Motor neuron (in vitro differentiated cells): ENCODE measurements around the gene CNKSR1. TPM values are rescaled to one million over a fixed set of nuclear protein-coding genes. Genes with fewer than 3 reads are reported as not detected.

ENCODE experiments used
- ATAC-seq, 8 experiments: fragments of 200-7000 bp; cut with Tn5 transposase; replicated peaks in 6 of 8; 2 replicates each; pipeline ENCODE4 v1.8.0; 2021; ENCODE audit warnings: mild to moderate bottlenecking in 8 of 8, moderate library complexity in 8 of 8
- H3K27ac ChIP-seq, 2 donors: fragments of 250-450 bp; sonication (Bioruptor Pico); 2 replicates each; pipeline ENCODE4 v1.9.0; 2021; ENCODE audit warnings: antibody characterized with exemption in 2 of 2, mild to moderate bottlenecking in 2 of 2, moderate library complexity in 1 of 2
- H3K4me1 ChIP-seq, 2 donors: fragments of 250-450 bp; sonication (Bioruptor Pico); replicated peaks in 1 of 2; 2 replicates each; pipeline ENCODE4 v1.6.1; 2021; ENCODE audit warnings: antibody characterized with exemption in 2 of 2, mild to moderate bottlenecking in 2 of 2, moderate library complexity in 1 of 2
- H3K4me3 ChIP-seq, 5 donors: fragments of 250-450 bp; sonication (Bioruptor Pico); 2 replicates each; pipeline ENCODE4 v1.9.0; 2021; ENCODE audit warnings: antibody characterized with exemption in 5 of 5, mild to moderate bottlenecking in 5 of 5, moderate library complexity in 4 of 5
- WGBS, 10 experiments: fragments of 450-650 bp; shearing (Covaris generic); methylation state at CpG; one replicate each; pipeline ENCODE4 v1.0.0; 2022; 5-methylcytosine and 5-hydroxymethylcytosine counted together
- in situ Hi-C, 9 experiments: fragments of 400-800 bp; cut with MboI; loops; one replicate each; pipeline ENCODE4 v1.15.0; 2021; ENCODE audit warnings: low sequenced_read_pairs in 9 of 9, low pct_unique_long_range_greater_than_20kb in 2 of 9; ENCODE audit not compliant: unreplicated experiment in 9 of 9
- total RNA-seq, 8 experiments: library from RNA; unstranded; fragments of 300-600 nt; gene quantifications; 2 replicates each; pipeline versions ENCODE4 v1.2.3 to v1.2.4, GENCODE V29; 2022

The CNKSR1 gene
- total RNA-seq, 8 experiments from 2014 or later: 0.24 to 5.2 (median 2.1) TPM

DNA sequence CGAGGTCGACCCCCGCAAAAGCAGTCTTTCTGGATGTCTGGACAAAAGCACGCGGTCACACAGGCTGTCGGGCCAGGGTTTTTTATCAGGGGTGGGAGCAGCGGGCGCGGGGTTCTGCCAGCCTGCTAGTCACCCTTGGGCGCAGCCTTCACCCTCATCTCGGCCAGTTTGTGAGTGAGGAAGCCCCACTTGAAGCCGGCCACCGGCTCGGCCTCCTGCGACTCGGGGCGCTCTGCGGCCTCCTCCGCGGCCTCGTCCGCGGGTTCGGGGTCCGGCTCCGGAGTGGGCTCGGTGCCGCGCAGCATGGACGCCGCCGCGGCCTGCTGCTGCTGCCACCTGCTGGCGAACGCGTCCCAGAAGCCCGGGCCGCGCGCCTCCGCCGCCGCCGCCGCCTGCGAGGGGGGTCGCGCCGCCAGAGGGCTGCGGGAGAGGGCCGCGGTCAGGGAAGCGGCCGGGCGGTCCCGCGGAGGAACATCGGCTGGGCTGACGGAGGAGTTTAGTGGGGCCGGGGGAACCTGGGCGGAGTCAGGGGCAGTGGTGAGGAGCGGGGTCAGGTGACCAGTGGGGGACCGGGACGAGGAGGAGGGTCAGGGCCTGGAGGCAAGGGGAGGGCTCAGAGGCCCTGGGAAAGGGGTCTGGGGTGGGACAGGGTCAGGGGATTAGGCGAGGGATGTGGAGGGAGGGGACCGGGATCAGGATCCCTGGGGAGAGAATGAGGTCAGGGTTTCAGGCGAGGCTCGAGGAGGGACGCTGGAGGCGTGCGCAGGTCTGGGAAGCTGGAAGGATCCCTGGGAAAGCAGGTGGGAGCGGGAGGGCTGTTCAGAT, 13.0 kb upstream of the CNKSR1 start:
- H3K27ac ChIP-seq: peak overlapping the region in 1 of 2 donors; percentile 71
- 0 to 31% (median 10%) methylated on average over 2 to 13 of the region's 72 CpGs; no CpG with 5 or more reads in 3 of the 10 experiments for WGBS, 10 experiments
- peaks cover 33 to 53% of the 10 kb centered on the region in 2 donors for H3K4me1 ChIP-seq

DNA sequence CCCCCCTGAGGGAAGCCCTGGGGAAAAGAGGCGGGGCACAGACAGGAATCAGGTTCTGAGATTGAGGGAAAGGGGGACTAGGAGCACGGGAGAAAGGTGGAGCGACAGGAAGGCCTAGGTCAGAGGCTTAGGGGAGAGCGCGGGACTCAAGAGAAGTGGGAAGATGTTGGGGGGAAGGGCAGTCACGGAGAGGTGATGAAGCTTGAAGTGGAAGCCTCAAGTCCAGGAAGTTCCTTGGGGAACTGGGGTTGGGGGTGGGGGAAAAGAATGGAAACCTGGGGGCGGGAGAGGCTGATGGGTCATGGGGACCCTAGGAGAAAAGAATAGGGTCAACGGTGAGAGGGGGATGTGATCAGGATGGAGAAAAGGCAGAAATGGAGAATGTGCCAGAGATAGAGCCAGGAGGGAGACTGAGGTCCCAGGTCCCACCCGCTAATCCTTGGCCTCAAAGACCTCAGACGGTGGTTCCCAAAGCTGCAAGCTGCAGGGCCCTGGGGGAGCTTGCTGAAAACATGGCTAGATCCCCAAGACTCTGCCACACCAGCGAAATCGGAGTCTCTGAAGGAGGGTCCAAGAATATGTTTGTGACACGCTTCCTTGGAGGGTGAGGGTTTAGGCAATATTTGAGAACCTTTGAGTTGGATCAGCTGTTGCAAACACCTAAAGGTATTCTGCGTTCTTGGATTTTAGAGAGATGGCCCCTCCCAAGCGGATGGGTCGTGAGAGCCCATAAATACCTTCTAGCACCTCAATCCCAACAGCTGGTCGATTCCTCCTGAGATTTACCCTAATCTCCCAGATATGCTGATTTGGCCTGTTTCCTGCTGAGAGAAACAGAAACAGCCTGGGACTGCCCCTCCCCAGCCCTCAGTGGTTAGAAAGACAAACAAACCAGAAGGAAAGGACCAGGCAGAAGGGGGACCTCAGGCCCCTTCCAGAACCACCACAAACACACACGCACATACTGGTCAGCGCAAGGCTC, 12.1 kb upstream of the CNKSR1 start:
- ATAC-seq: no peak
- in situ Hi-C loops: no loop called here
- H3K27ac ChIP-seq: peak overlapping the region in 1 of 2 donors; percentile 71
- H3K4me1 ChIP-seq: peaks cover 30 to 49% of the 10 kb centered on the region in 2 donors
- peak overlapping the region in 1 of 5 donors; percentile 22 for H3K4me3 ChIP-seq
- 48 to 72% (median 65%) methylated on average over 3 to 8 of the region's 19 CpGs; no CpG with 5 or more reads in 3 of the 10 experiments for WGBS, 10 experiments

More for the DNA sequence above, 13.0 kb upstream of the CNKSR1 start:
- peak overlapping the region; percentile 8 to 28 (median 23) for H3K4me3 ChIP-seq
- in situ Hi-C loops: no loop called here
- peak; percentile 35 to 71 (median 52) for ATAC-seq

DNA sequence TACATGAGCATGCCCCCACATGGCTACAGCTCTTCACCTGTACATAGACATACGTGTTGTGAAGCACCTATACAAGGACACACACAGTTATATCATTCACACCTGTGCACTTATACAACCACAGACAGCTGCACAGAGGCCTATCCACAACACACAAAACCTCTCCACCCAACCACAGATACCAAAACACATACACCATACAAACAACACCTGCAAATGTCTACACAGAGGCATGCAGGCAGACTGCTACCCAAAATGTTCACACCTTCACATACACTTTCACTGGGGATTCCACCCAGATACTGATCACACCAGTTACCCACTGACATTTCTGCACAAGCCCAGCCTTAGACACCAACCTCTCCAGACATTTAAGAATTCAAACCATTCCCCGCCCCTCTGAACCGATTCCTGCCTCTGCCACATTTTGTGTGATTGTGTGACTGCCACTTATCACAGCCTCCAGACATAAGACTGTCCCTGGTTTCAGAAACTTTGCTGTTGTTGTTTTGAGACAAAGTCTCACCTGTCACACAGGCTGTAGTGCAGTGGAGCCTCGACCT, 10.5 kb upstream of the CNKSR1 start:
- WGBS, 10 experiments: 33 to 100% (median 78%) methylated on average over 1 to 3 of the region's 4 CpGs; no CpG with 5 or more reads in 4 of the 10 experiments
- Histone ChIP-seq H3K4me3 (no peak overlapping the region), H3K4me1 (peaks cover 33 to 43% of the 10 kb centered on the region in 2 donors), H3K27ac (no peak overlapping the region)
- no peak for ATAC-seq
- in situ Hi-C loops: no loop called here

DNA sequence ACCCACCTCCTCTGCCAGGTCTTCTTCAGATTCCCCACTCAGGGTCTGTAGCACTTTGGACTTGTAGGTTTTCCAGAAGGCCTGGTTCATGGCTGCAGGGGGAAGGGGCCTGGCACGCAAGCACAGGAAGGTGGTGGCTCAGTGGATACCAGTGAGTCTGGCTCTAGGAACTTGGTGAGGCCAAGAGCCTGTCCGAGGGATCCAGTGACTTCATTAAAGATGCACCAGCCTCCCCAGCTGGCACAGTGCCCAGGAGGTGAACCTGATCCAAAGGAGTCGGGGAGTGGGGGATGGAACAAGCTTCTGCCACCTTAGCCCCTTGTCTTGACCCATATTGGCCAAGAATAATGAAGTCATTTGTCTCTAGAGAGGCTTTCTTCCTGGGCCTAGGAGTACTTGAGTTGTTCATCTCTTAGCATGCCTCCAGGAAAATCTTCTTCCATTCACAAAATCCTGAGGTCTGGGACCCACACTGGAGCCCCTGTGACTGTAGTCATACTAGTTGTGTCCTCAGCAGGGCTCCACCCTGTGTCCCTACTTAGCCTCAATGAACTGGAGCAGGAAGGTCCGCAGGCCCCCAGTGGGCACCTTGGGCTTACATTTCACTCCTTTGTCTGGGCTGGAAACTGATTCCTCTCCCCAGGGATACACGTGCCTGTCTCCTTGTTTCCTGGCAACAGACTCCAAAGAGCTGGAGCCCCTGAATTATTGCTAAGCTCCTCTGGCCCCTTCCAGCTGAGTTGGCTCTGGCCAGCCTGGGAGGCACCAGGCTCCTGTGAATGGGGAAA, 8.7 kb upstream of the CNKSR1 start, which contains the start of gene C1orf232:
Gene C1orf232 (minus strand): TSS at position 554 of the 788 bp plus-strand sequence. CDS start 464 bp downstream, at position 90.
- in situ Hi-C loops: no loop called here
- WGBS, 10 experiments: 27 to 52% (median 40%) methylated on average over 2 to 5 of the region's 5 CpGs; no CpG with 5 or more reads in 5 of the 10 experiments
- Histone ChIP-seq H3K27ac (peak within 1 kb of the TSS; percentile 74 to 88), H3K4me3 (peak within 1 kb of the TSS; percentile 65 to 91 (median 76)), H3K4me1 (peaks cover 33 to 42% of the 10 kb centered on the region in 2 donors)
- ATAC-seq: peak in 5 of 8 experiments; percentile 54 to 62 (median 61)

DNA sequence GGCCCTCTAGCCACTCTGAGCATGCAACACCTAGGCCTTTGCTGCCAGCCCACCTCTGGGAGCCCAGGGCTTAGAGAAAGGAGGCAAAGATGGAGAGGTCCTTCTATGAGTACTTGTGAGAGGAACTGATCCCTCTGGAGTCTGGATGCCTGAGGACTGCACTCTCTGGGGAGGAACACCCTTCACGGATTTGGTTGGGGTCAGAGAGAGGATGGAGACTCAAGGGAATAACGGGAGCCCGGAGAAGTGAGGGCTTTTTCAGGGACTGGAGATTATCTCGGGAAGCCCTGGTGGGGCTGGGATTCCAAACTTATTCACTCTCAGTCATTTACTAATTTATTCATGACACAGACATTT, 8.1 kb upstream of the CNKSR1 start:
- 33 to 68% (median 63%) methylated on average over 1 to 4 of the region's 4 CpGs; no CpG with 5 or more reads in 7 of the 10 experiments for WGBS, 10 experiments
- in situ Hi-C loops: no loop called here
- peak in 2 of 8 experiments; percentile 2 to 3 for ATAC-seq
- peaks cover 33 to 37% of the 10 kb centered on the region in 2 donors for H3K4me1 ChIP-seq
- H3K27ac ChIP-seq: peak overlapping the region; percentile 74 to 88
- peak overlapping the region in 1 of 5 donors; percentile 91 for H3K4me3 ChIP-seq

DNA sequence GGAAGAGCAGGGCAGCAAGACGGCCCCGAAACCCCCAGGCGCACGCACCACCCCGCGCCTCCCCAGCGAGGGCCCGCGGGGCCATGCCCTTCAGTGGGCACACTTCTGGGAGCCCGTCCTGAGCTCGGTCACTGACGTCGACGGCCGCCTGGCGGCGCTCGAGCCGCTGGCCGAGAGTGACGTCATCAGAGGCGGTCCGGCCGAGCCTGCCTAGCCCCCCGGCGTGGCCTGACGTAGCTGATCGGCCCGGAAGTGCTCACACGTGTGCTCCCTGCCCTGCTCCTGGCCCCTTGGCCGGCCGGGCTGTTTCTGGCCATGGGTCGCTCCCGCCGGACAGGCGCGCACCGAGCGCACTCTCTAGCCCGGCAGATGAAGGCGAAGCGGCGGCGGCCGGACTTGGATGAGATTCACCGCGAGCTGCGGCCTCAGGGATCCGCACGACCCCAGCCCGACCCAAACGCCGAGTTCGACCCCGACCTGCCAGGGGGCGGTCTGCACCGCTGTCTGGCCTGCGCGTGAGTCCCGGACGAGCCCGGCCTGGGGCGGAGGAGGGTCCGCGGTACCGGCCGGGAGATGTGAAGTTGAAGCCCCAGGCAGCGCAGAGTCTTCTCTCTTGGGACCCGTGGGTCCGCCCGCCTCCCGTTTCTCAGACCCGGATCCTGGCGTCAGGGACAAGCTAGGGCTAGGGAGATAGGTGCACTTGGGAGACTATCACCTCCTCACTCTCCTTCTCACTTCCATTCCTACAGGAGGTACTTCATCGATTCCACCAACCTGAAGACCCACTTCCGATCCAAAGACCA, 7.4 kb upstream of the CNKSR1 start, which contains the start of gene ZNF593:
Gene ZNF593 (plus strand): TSS at position 240 of the 803 bp plus-strand sequence. CDS start 76 bp downstream, at position 316.
- ATAC-seq: peak; percentile 87 to 97 (median 88)
- WGBS, 10 experiments: 1 to 5% (median 2%) methylated on average over 17 to 55 of the region's 76 CpGs; no CpG with 5 or more reads in 6 of the 10 experiments
- Histone ChIP-seq H3K4me3 (peak within 1 kb of the TSS; percentile 65 to 91 (median 76)), H3K4me1 (peaks cover 29 to 31% of the 10 kb centered on the region in 2 donors), H3K27ac (peak within 1 kb of the TSS; percentile 74 to 88)
- in situ Hi-C loops: no loop called here

DNA sequence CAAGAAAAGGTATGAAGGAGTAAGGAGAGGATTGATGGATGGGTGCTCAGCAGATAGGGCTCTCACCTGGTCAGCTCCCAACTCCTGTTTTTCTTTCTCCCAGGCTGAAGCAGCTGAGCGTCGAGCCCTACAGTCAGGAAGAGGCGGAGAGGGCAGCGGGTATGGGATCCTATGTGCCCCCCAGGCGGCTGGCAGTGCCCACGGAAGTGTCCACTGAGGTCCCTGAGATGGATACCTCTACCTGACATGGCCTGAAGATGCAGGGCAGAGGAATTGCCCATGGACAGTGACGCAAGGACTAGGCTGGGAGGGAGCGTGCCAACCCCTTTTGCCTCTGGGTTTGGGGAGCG, 6.8 kb upstream of the CNKSR1 start:
- no peak for ATAC-seq
- Histone ChIP-seq H3K4me1 (peaks cover 25 to 29% of the 10 kb centered on the region in 2 donors), H3K4me3 (peak overlapping the region; percentile 65 to 91 (median 76)), H3K27ac (peak overlapping the region; percentile 71 to 88)
- in situ Hi-C loops: no loop called here
- 50 to 74% (median 70%) methylated on average over 2 to 9 of the region's 9 CpGs; no CpG with 5 or more reads in 7 of the 10 experiments for WGBS, 10 experiments

DNA sequence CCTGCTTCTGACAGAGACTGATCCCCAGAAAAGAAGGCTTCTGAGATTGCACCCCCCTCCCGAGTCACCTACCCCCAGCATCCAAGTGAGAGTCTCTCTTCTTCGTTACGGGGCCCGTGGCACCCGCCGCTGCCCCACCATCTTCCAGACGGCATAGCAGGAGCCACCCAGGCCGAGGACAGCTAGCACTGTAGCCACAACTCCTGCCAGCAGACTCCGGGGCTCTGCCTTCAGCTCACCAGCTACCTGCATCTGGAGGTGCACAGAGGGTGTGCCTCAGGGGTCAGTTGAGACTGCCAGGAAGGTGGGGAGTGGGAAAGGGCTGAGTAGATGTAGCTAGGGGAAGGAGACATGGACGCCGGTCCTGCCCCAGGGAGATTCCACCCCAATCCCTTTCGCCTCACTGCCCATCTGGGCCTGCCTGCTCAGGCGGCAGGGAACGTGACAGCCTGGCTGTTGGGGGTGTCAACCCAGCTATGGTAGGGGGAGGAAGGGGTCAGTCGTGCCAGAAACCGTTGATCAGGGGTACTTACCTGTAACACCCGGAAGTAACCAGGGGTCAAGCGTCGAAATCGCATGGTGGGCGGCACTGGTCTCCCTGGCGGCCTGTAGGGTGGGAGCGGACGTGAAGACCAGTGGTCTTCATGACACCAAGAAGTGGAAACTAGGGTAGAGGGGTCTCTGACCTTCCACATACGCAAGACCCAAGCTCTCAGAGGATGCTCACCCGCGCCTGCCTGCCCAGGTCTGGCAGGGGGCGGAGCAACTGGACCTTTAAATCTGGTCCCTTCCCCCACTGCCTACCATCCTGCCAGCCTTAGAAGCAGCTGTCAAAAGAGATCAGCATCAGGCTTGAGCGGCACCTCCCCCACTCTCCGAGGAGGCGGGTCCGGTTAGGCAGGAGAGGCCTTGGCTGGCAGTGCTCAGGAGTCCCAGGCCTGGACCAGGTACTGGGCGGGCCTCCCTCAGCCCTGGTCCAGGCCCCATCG, 5.9 kb upstream of the CNKSR1 start, which contains the start of gene ZNF593OS:
Gene ZNF593OS (minus strand): TSS at position 749 of the 989 bp plus-strand sequence. CDS start 171 bp downstream, at position 578.
- WGBS, 10 experiments: 85 to 93% (median 87%) methylated on average over 2 to 21 of the region's 34 CpGs; no CpG with 5 or more reads in 5 of the 10 experiments
- no peak within 1 kb of the TSS for H3K27ac ChIP-seq
- in situ Hi-C loops: no loop called here
- peaks cover 24 to 29% of the 10 kb centered on the region in 2 donors for H3K4me1 ChIP-seq
- no peak for ATAC-seq
- peak within 1 kb of the TSS; percentile 65 to 91 (median 76) for H3K4me3 ChIP-seq

DNA sequence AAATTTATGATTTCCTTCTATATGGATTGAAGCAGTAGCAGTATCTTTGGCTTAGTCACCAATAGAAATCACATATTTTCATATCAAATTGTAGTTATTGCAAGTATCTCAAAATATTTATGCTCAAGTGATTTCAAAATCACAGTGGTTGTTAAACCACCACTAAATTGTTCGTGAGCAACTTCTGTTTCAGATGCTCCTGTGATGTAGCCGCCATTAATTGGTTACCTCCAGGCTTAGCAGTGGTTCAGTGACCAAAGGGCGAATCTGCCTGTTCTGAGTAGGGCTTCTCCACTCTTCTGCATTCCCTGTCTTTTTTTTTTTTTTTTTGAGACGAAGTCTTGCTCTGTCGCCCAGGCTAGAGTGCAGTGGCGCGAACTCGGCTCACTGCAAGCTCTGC, 1.9 kb upstream of the CNKSR1 start:
- H3K4me1 ChIP-seq: peaks cover 9 to 14% of the 10 kb centered on the region in 2 donors
- no peak for ATAC-seq
- no peak overlapping the region for H3K27ac ChIP-seq
- in situ Hi-C loops: no loop called here
- H3K4me3 ChIP-seq: no peak overlapping the region
- WGBS, 10 experiments: 86 to 100% (median 92%) methylated on average over 1 to 5 of the region's 8 CpGs

DNA sequence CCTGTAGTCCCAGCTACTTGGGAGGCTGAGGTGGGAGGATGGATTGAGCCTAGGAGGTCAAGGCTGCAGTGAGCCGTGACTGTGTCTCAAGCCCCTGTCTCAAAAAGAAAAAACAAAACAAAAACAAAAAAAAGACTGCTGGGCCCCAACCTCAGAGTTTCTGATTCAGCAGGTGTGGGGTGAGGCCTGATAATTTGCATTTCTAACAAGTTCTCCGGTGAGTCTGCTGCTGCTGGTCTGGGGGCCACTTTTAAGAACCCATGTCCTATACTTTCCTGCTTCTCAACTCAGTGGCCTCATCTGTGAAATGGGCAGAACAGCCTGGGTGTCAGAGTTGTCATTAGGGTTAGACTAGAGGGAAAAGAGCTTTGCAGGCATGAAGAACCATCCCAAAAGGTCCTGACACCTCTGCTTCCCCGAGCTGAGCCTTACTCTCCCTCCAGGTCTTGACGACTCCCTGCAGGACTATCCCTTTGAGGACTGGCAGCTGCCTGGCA, 2.8 kb downstream of the CNKSR1 start:
- H3K27ac ChIP-seq: no peak overlapping the region
- in situ Hi-C loops: no loop called here
- WGBS, 10 experiments: 41 to 92% (median 66%) methylated on average over 2 to 4 of the region's 4 CpGs; no CpG with 5 or more reads in 4 of the 10 experiments

More for the DNA sequence above, 2.8 kb downstream of the CNKSR1 start:
- no peaks in the 10 kb centered on the region for H3K4me1 ChIP-seq
- no peak for ATAC-seq
- no peak overlapping the region for H3K4me3 ChIP-seq
